Spleen (tissue), 11 donors: ENCODE measurements around the gene HDAC8. TPM values are rescaled to one million over a fixed set of nuclear protein-coding genes. Genes with fewer than 3 reads are reported as not detected.

Source experiments
- DNase-seq: peaks from one replicate; pipeline ENCODE4 v3.0.0-alpha.2; 2020
- H3K27ac ChIP-seq, 8 donors: fragments of 200-600 bp; sonication (generic) in 7 of 8; 1 replicate in 4 of 8; 2 replicates in 4 of 8; pipeline versions ENCODE4 v1.5.0 to v1.8.0; 2016 to 2021; ENCODE audit warnings: inconsistent platforms in 4 of 8, mild to moderate bottlenecking in 4 of 8, moderate library complexity in 1 of 8
- H3K27me3 ChIP-seq, 7 donors: fragments of 200-600 bp; sonication (generic) in 6 of 7; replicated peaks in 1 of 7; 1 replicate in 4 of 7; 2 replicates in 3 of 7; pipeline versions ENCODE4 v1.5.0 to v1.8.0; 2016 to 2021; ENCODE audit warnings: inconsistent platforms in 3 of 7, mild to moderate bottlenecking in 1 of 7
- H3K36me3 ChIP-seq, 6 donors: fragments of 200-600 bp; sonication (generic) in 5 of 6; 1 replicate in 4 of 6; 2 replicates in 2 of 6; pipeline versions ENCODE4 v1.5.0 to v1.8.0; 2016 to 2021; ENCODE audit warnings: inconsistent platforms in 2 of 6
- H3K4me1 ChIP-seq, 6 donors: fragments of 200-600 bp; sonication (generic) in 5 of 6; 1 replicate in 3 of 6; 2 replicates in 3 of 6; pipeline versions ENCODE4 v1.5.0 to v1.8.0; 2016 to 2021; ENCODE audit warnings: inconsistent platforms in 3 of 6
- H3K4me3 ChIP-seq, 8 donors: fragments of 200-600 bp; sonication (generic) in 7 of 8; 1 replicate in 4 of 8; 2 replicates in 4 of 8; pipeline versions ENCODE4 v1.5.0 to v1.8.0; 2016 to 2021; ENCODE audit warnings: inconsistent platforms in 4 of 8, mild to moderate bottlenecking in 4 of 8, moderate library complexity in 2 of 8
- H3K9me3 ChIP-seq, 8 donors: fragments of 200-600 bp; sonication (generic) in 7 of 8; 1 replicate in 4 of 8; 2 replicates in 4 of 8; pipeline versions ENCODE4 v1.5.0 to v1.8.0; 2016 to 2021; ENCODE audit warnings: inconsistent platforms in 4 of 8
- POLR2A ChIP-seq, 3 donors: fragments of 450-650 bp; IDR thresholded peaks; one replicate each; pipeline ENCODE4 v1.5.1; 2017; ENCODE audit warnings: antibody characterized with exemption in 3 of 3, mild to moderate bottlenecking in 1 of 3
- POLR2AphosphoS5 ChIP-seq, 3 donors: sonication (generic); formaldehyde crosslinking; IDR thresholded peaks; one replicate each; pipeline ENCODE4 v1.5.1; 2017; ENCODE audit warnings: antibody characterized with exemption in 3 of 3
- WGBS, 5 donors: extraction: QIAGEN DNeasy Blood & Tissue Kit in 3 of 5; methylation state at CpG; one replicate each; pipeline versions ENCODE4 v1.1.5 to v1.1.7; 2013 to 2018; 5-methylcytosine and 5-hydroxymethylcytosine counted together
- intact Hi-C: fragments of 100-400 bp; cut with DNase I; formaldehyde crosslinking; loops from one replicate; pipeline ENCODE4 v1.15.0; 2023; ENCODE audit warnings: low total_unique reads
- polyA plus RNA-seq, 3 donors: library from polyadenylated mRNA; stranded (reverse); fragments of 200-250 nt; gene quantifications; one replicate each; pipeline ENCODE4 v1.2.1, GENCODE V29; 2013
- total RNA-seq, 7 donors: library from RNA; depleted of rRNA in 3 of 7; stranded (reverse); fragments of >200 nt in 3 of 7; fragmentation: NEBNext Ultra II Directional in 4 of 7; extraction: Animal tissue kit (Norgen Biotek cat#: 25700) in 4 of 7; gene quantifications; one replicate each; pipeline versions ENCODE4 v1.1.0 to v1.2.1, GENCODE V29; 2016 to 2021
- TF ChIP-seq, protein P1 (sequence below), 11 experiments: fragments of 200-600 bp in 7 of 11; fragments of 450-650 bp in 4 of 11; sonication (generic) in 4 of 11; IDR thresholded peaks in 8 of 11; conservative IDR thresholded peaks in 3 of 11; 1 replicate in 7 of 11; 2 replicates in 4 of 11; pipeline versions ENCODE4 v1.4.0 to v1.8.0; 2016 to 2021; ENCODE audit warnings: antibody characterized with exemption in 11 of 11, inconsistent platforms in 4 of 11, mild to moderate bottlenecking in 1 of 11
- donor health status: healthy with polysubstance abuse.
- donor health status: DM: no; HTN: no; CAD: no; lungs with moderate emphysema.
- donor health status: DM: no; HTN: no; CAD: no.
- donor health status: Bipolar disorder and iron deficiency.
- donor health status: healthy.
- donor health status: DM: no; HTN: no; CAD: no.
- donor health status: DM: yes; HTN: yes; CAD: no.

Gene HDAC8
- total and polyA plus RNA-seq, 10 donors, result 15.6 to 54.6 (median 33.5) TPM

DNA sequence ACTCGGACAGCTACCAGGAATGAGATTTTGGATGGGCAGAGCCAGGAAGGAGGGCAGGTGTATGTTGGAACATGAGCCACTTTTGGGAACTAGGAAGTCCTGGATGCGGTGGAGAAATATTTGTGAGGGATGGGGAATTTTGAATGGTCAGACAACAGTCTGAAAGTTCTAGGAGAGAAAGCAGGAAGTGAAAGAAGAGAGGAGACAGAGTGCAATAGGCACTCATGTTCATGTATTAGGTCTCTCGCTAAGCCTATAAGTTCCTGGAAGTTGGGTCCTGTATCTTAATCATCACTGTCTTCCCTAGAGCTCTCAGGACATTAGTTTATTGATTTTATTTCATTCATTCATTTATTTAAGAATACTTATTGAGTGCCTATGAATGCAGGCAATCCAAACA, 201.2 kb downstream of the HDAC8 start:
- TF ChIP-seq POLR2AphosphoS5 (IDR thresholded peaks at IDR 0.05), result no peak
- Histone ChIP-seq H3K9me3 (no peaks in the 10 kb centered on the region), H3K36me3 (no peaks in the 10 kb centered on the region), H3K27me3 (no peaks in the 10 kb centered on the region), H3K27ac (no peak overlapping the region), H3K4me3 (no peak overlapping the region), H3K4me1 (no peaks in the 10 kb centered on the region)
- intact Hi-C loops, result no loop called here
- 66 to 99% (median 77%) methylated on average over 3 of the region's 3 CpGs for WGBS, 5 donors
- no peak for DNase-seq

DNA sequence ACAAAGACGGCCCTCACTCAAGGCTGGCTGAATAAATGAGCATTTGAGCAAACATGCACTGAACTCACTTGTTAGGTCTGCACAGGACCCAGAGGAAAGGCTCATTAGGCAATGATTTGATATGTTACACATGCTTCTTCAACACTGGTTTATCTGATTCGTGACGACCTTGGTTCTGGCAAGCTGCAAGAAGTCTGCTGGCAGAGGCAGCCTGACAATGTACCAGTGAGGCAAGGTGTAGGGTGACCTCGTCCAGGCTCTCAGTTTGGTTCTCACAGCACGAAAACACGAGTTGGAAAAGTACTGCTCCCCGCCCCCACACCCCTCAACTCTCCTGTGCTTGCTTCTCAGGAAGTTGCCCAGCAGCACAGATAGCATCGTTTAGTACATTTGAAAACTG, 203.8 kb downstream of the HDAC8 start:
- 58 to 89% (median 85%) methylated on average over 8 of the region's 8 CpGs for WGBS, 5 donors
- Histone ChIP-seq H3K9me3 (no peaks in the 10 kb centered on the region), H3K4me1 (no peaks in the 10 kb centered on the region), H3K36me3 (no peaks in the 10 kb centered on the region), H3K27me3 (no peaks in the 10 kb centered on the region), H3K27ac (no peak overlapping the region), H3K4me3 (no peak overlapping the region)
- TF ChIP-seq POLR2A (IDR thresholded peaks at IDR 0.05) (no peak), POLR2AphosphoS5 (IDR thresholded peaks at IDR 0.05) (no peak)
- TF ChIP-seq, protein P1, sequence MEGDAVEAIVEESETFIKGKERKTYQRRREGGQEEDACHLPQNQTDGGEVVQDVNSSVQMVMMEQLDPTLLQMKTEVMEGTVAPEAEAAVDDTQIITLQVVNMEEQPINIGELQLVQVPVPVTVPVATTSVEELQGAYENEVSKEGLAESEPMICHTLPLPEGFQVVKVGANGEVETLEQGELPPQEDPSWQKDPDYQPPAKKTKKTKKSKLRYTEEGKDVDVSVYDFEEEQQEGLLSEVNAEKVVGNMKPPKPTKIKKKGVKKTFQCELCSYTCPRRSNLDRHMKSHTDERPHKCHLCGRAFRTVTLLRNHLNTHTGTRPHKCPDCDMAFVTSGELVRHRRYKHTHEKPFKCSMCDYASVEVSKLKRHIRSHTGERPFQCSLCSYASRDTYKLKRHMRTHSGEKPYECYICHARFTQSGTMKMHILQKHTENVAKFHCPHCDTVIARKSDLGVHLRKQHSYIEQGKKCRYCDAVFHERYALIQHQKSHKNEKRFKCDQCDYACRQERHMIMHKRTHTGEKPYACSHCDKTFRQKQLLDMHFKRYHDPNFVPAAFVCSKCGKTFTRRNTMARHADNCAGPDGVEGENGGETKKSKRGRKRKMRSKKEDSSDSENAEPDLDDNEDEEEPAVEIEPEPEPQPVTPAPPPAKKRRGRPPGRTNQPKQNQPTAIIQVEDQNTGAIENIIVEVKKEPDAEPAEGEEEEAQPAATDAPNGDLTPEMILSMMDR (IDR thresholded peaks at IDR 0.05 in 8 of 11, conservative IDR thresholded peaks at IDR 0.05 in 3 of 11), result no peak
- intact Hi-C loops, result no loop called here
- no peak for DNase-seq

DNA sequence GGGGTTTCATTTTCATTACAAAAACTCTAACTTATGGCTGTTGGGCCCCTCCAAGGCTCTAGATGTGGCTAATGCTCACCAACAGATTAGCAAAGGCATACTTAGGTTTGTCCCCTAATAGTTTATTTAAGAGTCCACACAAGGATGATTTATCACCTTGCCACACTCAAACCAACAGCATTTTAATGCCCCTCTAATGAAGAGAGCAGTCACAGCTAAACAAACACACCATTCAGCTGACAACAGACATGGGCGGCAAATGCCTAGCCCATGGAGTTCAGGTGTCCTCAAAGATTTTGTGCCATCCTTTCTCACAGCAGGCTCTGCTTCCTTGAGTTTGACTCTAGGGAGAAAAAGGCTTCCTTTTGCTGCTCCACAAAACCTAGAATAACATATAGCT, 205.1 kb downstream of the HDAC8 start:
- no peak for DNase-seq
- Histone ChIP-seq H3K9me3 (no peaks in the 10 kb centered on the region), H3K4me1 (no peaks in the 10 kb centered on the region), H3K27ac (no peak overlapping the region), H3K27me3 (no peaks in the 10 kb centered on the region), H3K4me3 (no peak overlapping the region), H3K36me3 (no peaks in the 10 kb centered on the region)
- TF ChIP-seq, protein P1 (IDR thresholded peaks at IDR 0.05 in 8 of 11, conservative IDR thresholded peaks at IDR 0.05 in 3 of 11), result no peak
- TF ChIP-seq POLR2A (IDR thresholded peaks at IDR 0.05) (no peak), POLR2AphosphoS5 (IDR thresholded peaks at IDR 0.05) (no peak)
- 91 to 100% (median 96%) methylated on average over 1 of the region's 1 CpG; no CpG with 5 or more reads in 1 of the 5 donors for WGBS, 5 donors
- intact Hi-C loops, result no loop called here

DNA sequence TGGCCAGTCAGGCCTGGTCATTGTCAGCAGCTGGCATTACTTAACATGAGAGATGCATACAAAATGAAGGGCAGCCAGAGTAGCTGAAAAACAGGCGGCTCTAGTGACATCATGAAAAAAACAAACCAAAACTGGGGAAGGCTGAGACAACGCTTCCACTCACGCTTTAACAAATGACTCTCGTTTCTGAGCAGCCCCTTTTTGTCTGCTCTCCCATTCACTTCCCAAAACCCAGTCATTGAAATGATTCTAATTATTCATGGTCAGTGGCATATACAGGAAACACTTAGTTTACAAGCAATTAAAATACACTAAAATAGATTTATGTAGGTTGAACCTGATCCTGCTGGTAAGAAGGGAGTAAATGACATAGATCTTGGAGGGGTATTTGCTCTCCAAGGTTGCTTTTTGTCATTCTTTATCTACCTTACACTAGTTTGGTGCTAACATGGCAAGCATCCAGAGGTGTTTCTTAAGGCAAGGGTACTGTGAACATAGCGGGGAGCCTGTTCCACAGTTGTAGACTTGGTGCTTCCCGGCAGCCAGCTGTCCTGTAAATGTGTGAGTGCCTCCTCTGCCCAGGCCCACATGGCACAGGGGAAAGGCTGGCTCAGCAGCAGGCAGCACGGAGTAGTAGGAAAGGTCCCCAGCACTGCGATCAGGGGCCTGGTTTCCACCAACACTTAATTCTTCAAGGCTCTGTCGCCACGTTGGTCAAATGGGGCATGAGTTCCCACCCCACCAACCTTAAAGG, 205.8 kb downstream of the HDAC8 start:
- WGBS, 5 donors, result 74 to 92% (median 85%) methylated on average over 9 to 10 of the region's 10 CpGs
- no peak for DNase-seq
- H3K27me3 ChIP-seq, result no peaks in the 10 kb centered on the region
- H3K27ac ChIP-seq, result no peak overlapping the region
- H3K4me1 ChIP-seq, result no peaks in the 10 kb centered on the region
- intact Hi-C loops, result no loop called here
- H3K36me3 ChIP-seq, result no peaks in the 10 kb centered on the region
- H3K4me3 ChIP-seq, result no peak overlapping the region
- H3K9me3 ChIP-seq, result no peaks in the 10 kb centered on the region
- TF ChIP-seq POLR2AphosphoS5 (IDR thresholded peaks at IDR 0.05), result no peak

DNA sequence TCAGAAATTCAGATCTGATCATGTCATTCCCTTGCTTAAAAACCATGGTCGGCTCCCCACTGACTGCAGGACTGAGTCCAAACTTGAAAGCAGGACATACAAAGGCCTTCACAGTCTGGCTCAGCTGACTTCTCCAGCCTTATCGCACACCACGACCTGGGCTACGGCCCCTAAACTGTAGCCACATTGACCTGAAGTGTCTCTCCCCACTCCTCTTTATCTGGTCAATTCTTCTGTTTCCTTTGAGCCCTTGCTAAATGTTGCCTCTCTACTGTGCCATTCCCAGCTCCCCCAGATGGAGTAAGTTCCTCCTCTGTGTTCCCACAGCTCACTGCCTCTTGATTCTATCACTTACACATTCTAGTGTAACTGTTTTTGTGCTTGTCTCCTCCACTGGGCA, 206.5 kb downstream of the HDAC8 start:
- intact Hi-C loops, result no loop called here
- H3K9me3 ChIP-seq, result no peaks in the 10 kb centered on the region
- H3K27ac ChIP-seq, result no peak overlapping the region
- no peaks in the 10 kb centered on the region for H3K4me1 ChIP-seq
- no peak for DNase-seq
- no peak overlapping the region for H3K4me3 ChIP-seq
- TF ChIP-seq POLR2A (IDR thresholded peaks at IDR 0.05) (no peak), POLR2AphosphoS5 (IDR thresholded peaks at IDR 0.05) (no peak)
- TF ChIP-seq, protein P1 (IDR thresholded peaks at IDR 0.05 in 8 of 11, conservative IDR thresholded peaks at IDR 0.05 in 3 of 11), result no peak
- H3K27me3 ChIP-seq, result no peaks in the 10 kb centered on the region
- no peaks in the 10 kb centered on the region for H3K36me3 ChIP-seq
- 73 to 98% (median 89%) methylated on average over 4 of the region's 4 CpGs for WGBS, 5 donors
